ENCODE results near the gene CLTCL1.

The CLTCL1 gene

DNA sequence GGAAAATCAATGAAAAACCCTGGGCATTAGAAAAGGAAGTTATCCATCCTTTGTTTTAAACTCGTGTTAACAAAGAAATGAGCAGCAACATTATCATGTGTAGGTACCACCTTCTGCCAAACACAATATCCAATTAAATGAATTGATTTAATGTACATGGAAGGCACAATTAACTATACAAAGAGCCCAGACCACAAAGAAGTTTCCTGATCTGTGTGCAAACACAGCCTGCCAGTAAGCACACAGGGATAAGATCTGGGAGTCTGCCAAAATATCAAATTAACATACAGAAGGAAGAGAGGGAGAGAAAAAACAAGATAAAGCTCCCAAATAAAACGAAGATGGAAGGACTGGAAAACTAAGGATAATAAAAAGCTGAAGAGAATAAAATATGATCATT lies 58.9 kb downstream of the CLTCL1 start:
- H3K4me3 ChIP-seq (ENCODE audit: low read depth, low read length): no peak overlapping the region
- no peaks in the 10 kb centered on the region for H3K27me3 ChIP-seq (ENCODE audit: insufficient read depth, low read depth, severe bottlenecking)
- H3K27ac ChIP-seq: no peak overlapping the region
- DNase-seq: no peak
- TF ChIP-seq, protein P1, sequence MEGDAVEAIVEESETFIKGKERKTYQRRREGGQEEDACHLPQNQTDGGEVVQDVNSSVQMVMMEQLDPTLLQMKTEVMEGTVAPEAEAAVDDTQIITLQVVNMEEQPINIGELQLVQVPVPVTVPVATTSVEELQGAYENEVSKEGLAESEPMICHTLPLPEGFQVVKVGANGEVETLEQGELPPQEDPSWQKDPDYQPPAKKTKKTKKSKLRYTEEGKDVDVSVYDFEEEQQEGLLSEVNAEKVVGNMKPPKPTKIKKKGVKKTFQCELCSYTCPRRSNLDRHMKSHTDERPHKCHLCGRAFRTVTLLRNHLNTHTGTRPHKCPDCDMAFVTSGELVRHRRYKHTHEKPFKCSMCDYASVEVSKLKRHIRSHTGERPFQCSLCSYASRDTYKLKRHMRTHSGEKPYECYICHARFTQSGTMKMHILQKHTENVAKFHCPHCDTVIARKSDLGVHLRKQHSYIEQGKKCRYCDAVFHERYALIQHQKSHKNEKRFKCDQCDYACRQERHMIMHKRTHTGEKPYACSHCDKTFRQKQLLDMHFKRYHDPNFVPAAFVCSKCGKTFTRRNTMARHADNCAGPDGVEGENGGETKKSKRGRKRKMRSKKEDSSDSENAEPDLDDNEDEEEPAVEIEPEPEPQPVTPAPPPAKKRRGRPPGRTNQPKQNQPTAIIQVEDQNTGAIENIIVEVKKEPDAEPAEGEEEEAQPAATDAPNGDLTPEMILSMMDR (IDR thresholded peaks at IDR 0.05; ENCODE audit: low read depth, low read length): no peak
- H3K9me3 ChIP-seq (ENCODE audit: severe bottlenecking): no peaks in the 10 kb centered on the region
- H3K36me3 ChIP-seq: peaks cover 6% of the 10 kb centered on the region

DNA sequence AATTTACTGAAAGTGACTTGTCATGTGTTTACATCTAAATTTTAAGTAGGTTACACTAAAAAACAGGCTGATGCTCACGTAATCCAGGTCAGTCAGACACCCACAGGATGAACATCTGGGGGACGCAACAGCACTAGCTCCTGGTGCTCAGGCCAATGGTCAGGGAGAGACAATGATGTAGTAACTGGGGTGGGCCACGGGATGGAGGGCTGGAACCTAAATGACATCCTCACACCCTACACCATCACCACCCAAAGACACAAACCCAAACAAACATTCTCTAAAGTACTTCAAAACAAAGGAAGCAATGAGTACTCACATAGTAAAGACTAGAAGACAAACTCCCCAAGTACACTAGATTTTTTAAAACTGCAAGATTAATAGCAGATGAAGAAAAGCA lies 59.5 kb downstream of the CLTCL1 start:
- TF ChIP-seq, protein P1 (IDR thresholded peaks at IDR 0.05; ENCODE audit: low read depth, low read length): no peak
- Histone ChIP-seq H3K36me3 (peaks cover 6% of the 10 kb centered on the region), H3K9me3 (ENCODE audit: severe bottlenecking) (no peaks in the 10 kb centered on the region), H3K4me3 (ENCODE audit: low read depth, low read length) (no peak overlapping the region), H3K27me3 (ENCODE audit: insufficient read depth, low read depth, severe bottlenecking) (no peaks in the 10 kb centered on the region), H3K27ac (no peak overlapping the region)
- no peak for DNase-seq

DNA sequence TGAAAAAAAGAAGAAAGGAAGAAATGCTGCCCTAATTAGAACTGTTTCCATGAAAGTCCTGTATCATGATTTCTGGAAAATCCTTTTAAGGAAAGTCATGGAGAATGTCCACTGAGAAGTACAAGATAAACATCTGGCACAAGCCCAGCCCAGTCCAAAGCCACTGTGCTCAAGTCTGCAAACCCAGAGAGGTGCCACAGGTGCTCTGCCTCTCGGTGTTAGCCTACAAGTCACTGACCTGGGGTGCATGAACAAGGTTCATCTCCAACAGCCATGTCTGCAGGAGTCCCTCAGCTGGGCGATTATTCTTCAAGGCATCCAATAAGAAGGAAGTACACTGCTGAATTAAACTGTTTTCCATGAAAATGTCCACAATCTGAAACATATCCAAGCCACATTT lies 61.9 kb downstream of the CLTCL1 start:
- DNase-seq: no peak
- peaks cover 6% of the 10 kb centered on the region for H3K36me3 ChIP-seq
- H3K27ac ChIP-seq: no peak overlapping the region
- no peaks in the 10 kb centered on the region for H3K27me3 ChIP-seq (ENCODE audit: insufficient read depth, low read depth, severe bottlenecking)
- no peak overlapping the region for H3K4me3 ChIP-seq (ENCODE audit: low read depth, low read length)
- TF ChIP-seq, protein P1 (IDR thresholded peaks at IDR 0.05; ENCODE audit: low read depth, low read length): no peak
- no peaks in the 10 kb centered on the region for H3K9me3 ChIP-seq (ENCODE audit: severe bottlenecking)

GRCh38 chr22:19228179-19228578 lies 63.3 kb downstream of the CLTCL1 start:
- Histone ChIP-seq H3K4me3 (ENCODE audit: low read depth, low read length) (no peak overlapping the region), H3K9me3 (ENCODE audit: severe bottlenecking) (no peaks in the 10 kb centered on the region)
- TF ChIP-seq, protein P1 (IDR thresholded peaks at IDR 0.05; ENCODE audit: low read depth, low read length): no peak

GRCh38 chr22:19226428-19226827 lies 65.1 kb downstream of the CLTCL1 start:
- TF ChIP-seq, protein P1 (IDR thresholded peaks at IDR 0.05; ENCODE audit: low read depth, low read length): no peak
- H3K27ac ChIP-seq: no peak overlapping the region
- H3K9me3 ChIP-seq (ENCODE audit: severe bottlenecking): no peaks in the 10 kb centered on the region
- DNase-seq: no peak
- H3K4me3 ChIP-seq (ENCODE audit: low read depth, low read length): no peak overlapping the region
- H3K27me3 ChIP-seq (ENCODE audit: insufficient read depth, low read depth, severe bottlenecking): no peaks in the 10 kb centered on the region
- H3K36me3 ChIP-seq: peaks cover 8% of the 10 kb centered on the region

More at GRCh38 chr22:19228179-19228578, 63.3 kb downstream of the CLTCL1 start:
- H3K27me3 ChIP-seq (ENCODE audit: insufficient read depth, low read depth, severe bottlenecking): no peaks in the 10 kb centered on the region
- no peak for DNase-seq
- H3K36me3 ChIP-seq: peaks cover 6% of the 10 kb centered on the region
- H3K27ac ChIP-seq: no peak overlapping the region

- DNase-seq: no peak
- H3K9me3 ChIP-seq (ENCODE audit: severe bottlenecking): no peaks in the 10 kb centered on the region
- H3K4me3 ChIP-seq (ENCODE audit: low read depth, low read length): no peak overlapping the region
- peaks cover 8% of the 10 kb centered on the region for H3K36me3 ChIP-seq
- no peaks in the 10 kb centered on the region for H3K27me3 ChIP-seq (ENCODE audit: insufficient read depth, low read depth, severe bottlenecking)
- H3K27ac ChIP-seq: no peak overlapping the region
- TF ChIP-seq, protein P1 (IDR thresholded peaks at IDR 0.05; ENCODE audit: low read depth, low read length): no peak
Observed at GRCh38 chr22:19225560-19225959, 66.0 kb downstream of the CLTCL1 start.

Measured in WERI-Rb-1 (cell line).